Fibroblast of skin of scalp (primary cell): ENCODE data around the gene SIK2.
"Not testable (repeated sequence)": the region's sequence is repeated elsewhere in the genome, so short reads cannot be mapped to it uniquely, and the experiment has no call there.

Experiments
- DNase-seq: peaks from one replicate; pipeline ENCODE4 v3.0.0-alpha.2; 2013

SIK2 gene

DNA sequence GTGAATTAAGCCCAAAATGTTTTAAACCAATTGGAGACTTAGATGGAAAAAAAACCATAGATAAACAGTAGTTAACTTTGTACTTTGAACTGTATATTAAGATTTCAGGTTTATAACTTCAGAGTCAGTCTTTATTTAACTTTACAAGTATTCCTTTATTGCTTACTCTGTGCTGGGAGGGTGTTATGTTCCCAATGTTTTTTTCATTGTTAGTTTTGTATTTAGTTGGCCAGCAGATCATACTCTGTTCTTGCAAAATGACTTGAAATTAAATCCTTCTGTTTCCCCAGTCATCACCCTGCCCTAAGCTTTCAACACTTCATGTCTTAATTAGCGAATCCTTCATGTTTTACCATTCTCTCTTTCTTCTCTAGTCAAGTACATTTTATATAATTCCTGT, 25.3 kb downstream of the SIK2 start:
- peak; percentile 27 for DNase-seq

DNA sequence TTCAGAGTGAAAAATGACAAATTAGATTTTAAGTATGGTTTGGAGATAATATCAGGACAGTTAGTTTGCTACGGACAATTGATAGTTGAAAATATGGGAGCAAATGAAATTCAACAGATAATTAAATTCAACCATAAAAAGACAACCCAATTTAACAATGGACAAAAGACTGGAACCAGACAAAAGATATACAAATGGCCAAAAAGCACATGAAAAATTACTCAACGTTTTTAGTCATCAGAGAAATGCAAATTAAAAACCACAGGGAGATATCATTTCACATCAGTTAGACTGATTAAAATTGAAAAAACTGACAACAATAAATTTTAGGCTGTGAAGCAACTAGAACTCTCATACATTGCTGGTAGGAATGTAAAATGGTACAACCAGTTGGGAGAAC, 27.2 kb downstream of the SIK2 start:
- DNase-seq, result no peak

DNA sequence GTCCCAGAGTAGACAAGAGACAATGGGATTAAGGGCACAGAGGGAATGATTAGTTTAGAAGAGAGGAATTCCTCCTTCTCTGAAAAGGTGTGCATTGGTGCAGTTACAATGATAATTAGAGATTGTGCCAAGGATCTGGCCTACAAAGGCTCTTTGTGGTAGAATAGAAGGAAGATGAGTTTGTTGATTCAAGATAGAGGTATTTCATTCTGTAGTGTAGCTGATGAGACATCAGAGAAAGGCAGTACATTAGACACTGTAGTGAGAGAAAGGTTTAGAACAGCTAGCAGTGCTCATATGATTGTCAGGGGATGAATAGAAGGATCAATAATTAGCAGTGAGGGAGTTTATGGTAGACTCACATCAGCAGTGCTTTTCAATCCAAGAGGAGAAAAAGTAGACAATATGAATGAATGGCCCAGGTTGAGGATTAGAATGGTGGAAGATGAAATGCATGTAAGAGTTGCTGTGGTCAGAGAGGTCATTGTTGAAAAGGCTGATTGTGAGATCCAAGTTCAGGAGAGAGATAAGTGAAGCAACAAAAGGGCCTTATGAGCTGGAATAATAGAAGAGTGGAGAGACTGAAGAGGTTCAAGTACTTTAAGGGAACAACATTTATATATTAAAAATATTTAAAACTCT, 28.9 kb downstream of the SIK2 start:
- no peak for DNase-seq

DNA sequence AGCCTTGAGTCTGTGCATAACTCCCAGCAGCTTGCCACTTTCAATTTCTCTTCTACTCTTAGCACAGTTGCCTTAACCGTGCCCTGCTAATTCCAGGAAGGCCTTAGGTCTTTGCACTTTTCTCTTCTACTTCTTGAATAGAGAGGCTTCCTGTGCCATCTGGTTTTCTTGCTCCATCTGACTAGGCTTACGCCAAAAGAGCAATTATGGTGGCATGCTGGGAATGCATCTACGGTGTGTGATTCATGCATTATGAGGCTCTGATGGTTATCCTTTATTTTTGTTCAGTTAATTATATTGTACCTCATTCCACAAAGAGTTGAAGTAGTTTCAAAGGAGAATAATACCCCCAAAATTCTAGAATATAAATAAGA, 29.4 kb downstream of the SIK2 start:
- DNase-seq, result peak; percentile 78

DNA sequence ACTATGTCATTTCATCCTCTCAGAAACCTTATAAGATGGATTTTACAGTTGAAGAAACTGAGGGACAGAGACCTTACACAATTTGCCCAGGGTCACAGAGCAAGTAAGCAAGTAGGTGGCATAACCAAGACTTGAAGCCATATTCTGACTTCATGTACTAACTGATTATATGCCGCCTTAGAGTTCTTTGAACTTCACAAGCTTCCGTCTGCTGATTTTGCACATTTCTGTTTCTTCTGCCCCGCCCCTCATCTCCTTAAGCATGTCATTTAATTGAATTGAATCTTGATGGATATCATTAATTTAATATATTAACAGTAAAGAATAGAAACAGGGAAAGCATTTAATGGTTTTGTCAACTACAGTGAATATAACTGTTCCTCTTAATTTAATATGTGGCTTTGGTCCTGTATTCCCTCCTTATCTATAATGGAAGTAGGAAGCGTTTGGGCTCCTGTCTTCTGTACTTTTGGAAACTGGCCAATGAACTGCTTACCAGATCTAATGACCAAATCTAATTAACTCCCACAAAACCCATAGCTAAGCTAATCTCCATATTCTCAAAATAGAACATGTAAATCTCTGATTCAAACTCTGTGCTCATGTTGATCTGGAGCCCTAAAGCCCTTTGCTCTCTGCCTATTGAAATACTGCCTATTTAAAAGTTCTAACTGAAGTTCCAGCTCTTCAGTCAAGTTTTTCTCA, 30.4 kb downstream of the SIK2 start:
- no peak for DNase-seq

DNA sequence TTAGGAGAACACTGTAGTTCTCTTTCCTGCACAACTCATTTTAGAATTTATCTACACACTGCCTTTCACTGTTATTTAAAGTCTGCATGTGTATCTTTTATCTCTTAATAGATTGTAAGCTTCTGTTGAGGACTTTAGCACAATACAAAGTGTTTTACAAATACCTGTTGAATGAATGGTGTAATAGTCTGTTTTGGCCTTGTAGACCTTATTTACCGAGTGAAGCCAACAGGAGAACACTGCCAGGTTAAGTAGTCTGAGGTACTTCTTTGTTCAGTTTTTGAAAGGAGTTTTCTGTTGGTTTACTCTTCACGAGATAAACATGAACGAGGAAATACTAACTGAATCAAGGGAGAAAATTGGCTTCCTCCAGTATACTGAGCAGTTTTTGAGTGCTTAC, 31.0 kb downstream of the SIK2 start:
- DNase-seq, result no peak

DNA sequence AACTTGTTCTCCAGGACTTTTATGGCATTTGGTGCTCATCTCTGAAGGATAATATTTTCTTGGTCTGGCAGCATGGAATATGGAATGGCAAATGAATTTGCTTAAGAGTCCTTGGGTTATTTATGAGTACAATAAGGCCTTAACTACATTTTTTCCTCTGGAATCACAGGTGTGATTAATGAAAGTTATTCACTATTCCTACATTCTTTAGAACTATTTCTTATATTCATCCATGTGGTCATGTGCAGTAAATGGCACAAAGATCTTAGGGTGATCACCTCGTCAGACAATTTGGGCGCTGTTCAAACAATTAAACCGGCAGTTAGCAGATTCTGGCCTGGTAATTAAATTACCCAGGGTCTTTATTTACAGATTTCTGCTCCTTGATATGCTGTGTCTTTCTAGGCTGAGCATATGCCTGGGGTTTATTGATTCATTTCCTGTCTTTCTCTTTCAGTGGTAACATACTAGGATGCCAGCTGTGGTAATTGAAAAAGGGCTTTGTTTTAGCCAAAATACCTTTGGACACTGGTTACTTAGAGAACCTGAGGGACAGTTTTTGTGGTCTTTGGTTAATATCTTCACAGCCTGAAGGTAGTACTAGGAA, 31.6 kb downstream of the SIK2 start:
- DNase-seq, result no peak

DNA sequence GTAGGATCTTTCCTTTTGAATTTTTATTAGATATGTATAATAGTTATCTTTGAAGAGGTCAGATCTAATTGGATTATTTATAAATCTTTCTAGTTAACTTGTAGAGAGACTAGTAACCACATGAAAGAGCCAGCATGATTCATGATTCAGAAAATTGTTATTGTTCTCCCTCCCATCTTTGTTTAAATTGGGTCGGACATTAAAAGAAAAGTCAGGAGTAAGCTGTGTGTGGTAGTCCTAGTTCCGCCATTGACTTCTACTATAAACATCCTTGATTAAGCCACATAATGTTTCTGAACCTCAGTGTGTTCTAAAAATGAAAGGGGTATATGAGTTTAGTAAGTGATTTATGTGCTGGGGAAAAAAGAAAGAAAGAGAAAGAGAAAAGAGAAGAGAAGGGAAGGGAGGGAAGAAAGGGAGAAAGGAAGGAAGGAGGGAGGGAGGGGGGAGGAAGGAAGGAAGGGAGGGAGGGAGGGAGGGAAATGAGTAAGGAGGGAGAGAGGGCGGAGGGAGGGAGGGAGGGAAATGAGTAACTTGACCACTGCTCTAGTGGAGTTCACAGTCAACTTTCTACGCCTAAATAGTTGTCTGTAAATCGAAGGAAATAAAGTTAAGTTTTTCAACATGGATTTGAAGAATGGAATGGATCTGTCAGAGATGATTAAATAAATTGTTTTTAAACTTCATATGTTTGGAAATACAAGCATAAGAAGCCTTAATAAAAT, 32.9 kb downstream of the SIK2 start:
- DNase-seq, result peak; percentile 26

DNA sequence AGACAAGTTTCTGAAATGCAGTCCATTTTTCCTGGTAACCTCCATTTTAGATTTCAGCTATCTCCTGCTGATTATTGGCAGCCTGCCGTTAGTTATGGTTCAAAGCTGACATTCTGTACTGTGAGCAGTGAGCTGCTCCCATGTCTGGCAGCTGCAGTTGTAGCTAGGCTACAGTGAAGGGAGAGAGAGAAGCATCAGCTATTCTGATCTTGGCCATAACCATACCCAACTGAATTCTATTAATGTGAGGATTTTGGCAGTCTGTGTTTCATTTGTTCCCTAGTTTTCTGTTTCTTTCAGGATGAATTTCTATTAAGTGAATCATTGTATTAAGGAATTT, 33.4 kb downstream of the SIK2 start:
- DNase-seq, result peak; percentile 74

DNA sequence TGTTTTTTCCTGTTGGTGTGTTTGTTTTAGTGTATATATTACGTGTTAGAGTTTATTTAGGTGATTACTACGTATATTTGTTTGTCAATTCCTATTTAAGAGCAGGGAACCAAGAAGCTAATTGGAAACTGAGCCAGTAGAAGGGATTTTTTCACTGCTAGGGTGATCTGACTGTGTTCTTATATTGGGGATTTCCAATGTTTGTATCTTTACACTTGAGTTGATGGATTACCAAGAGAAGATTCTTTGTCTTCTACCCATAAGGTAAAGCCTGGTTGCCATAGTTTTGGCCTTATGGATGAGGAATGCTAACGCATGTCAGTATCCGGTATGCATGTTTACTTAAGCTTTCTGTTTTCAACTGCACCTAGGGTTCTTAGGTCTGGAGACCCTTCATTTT, 35.6 kb downstream of the SIK2 start:
- no peak for DNase-seq

DNA sequence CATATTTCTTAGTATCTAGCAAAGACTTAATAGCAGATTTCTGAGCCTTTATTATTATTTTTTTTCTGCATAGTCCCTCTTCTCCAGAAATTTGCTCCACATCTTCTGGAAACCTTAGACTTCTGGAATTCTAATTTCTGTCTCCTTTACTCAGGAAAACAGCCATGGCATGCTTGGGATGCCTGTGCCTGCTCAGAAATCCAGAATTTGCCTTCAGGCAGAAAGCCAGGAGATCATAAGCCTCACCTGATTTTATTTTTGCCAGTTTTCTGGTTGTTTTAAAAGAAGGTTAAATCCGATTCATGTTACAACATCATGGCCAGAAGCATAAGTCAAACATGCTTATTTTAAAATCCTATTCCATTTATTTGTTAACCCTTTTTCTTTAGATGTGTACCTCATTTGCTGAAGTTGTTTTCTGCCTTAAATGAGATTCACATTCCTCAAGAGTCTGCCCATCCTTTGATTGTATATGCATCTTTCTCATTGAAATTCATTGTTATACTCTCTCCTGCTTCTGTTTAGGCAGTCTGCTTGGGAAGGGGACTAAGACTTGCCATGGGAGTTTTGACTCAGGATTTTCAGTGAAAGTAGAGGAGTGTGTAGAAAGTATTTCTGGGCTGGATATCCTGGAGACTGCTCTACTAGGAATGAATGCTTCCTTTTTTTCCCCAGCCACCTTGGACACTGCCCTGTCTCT, 37.1 kb downstream of the SIK2 start:
- DNase-seq, result no peak

DNA sequence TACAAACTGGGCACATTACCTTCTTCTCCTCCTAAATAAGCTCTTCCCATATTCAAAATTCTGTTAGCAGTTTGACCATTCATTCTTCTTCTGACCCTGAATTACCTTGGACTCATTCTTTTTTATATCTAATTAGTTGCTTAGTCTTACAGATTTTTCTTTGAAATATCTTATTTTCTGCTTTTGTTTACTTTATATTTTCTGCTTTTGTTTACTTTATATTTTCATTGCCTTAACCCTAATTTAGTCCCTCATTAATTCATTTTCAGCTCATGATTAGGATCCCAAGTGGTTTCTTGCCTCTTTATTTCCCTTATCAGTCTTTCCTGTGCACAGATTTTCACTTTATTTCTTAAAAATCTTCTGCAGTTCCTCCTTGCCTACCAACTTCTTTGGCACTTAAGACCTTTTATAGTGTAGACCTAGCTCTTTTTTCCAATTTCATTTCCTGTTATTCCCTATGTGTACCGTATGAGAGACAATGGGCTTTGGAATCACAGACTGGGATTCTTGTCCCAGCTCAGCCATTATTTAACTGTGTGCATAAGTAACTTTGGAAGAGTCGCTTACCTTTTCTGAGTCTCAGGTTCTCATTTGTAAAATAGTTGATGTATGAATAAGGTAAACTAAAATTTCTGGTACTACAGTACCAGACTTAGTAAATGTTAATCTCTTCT, 39.2 kb downstream of the SIK2 start:
- DNase-seq, result no peak

DNA sequence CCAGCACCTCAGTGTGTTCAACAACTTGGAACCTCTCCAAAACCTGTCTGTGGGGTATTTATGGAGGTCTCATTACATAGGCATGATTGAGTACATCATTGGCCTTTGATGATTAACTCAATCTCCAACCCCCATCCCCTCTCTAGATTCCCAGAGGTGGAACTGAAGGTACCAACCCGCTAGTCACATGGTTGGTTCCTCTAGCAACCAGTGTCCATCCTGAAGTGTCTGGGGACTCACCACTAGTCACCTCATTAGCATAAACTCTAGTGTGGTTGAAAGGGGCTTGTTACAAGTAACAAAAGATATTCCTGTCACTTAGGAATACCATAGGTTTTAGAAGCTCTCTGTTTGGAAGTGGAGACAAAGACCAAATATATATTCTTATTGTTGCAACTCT, 40.3 kb downstream of the SIK2 start:
- DNase-seq, result no peak

DNA sequence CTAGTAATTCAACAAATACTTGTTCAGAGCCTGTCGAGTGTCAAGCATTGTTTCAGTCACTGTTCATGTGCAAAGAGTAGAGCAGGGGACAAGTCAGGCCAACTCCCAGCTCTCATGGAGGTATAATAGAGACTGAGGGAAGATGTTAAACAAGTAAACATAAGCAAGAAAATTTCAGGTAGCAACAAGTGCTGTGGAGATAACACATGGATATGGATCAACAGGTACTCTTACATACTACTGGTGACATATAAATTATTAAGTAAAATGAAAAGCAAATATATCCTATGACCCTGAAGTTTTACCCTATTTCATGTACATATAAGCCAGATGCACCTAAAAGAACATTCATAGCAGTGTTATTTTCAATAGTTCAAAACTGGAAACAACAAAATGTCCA, 42.7 kb downstream of the SIK2 start:
- no peak for DNase-seq

DNA sequence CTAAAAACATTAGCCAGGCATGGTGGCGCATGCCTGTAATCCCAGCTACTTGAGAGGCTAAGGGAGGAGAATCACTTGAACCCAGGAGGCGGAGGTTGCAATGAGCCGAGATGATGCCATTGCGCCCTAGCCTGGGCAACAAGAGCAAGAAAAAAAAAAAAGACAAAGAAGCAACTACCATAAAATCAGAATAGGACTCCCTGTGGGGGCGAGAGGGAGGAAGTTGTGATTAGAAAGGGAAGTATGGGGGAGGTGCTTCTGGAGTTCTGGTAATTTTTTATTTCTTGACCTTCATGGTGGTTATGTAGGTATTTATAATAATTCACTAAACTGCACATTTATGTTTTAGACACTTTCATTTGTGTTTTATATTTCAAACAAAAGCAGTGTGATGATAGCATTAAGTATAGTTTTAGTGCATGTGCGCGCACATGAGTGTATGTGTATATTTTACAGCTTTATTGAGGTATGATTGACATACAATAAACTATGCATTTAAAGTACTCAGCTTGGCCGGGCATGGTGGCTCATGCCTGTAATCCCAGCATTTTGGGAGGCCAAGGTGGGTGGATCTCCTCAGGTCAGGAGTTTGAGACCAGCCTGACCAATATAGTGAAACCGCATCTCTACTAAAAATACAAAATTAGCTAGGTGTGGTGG, 43.5 kb downstream of the SIK2 start:
- no peak for DNase-seq

DNA sequence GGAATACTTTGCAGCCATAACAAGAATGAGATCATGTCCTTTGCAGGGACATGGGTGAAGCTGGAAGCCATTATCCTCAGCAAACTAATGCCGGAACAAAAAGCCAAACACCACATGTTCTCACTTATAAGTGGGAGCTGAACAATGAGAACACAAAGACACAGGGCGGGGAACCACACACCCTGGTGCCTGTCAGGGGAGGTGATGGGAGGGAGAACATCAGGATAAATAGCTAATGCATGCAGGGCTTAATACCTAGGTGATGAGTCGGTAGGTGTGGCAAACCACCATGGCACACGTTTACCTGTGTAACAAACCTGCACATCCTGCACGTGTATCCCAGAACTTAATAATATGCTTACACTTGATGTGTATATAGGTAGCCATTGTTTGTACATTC, 49.1 kb downstream of the SIK2 start:
- not testable (repeated sequence) for DNase-seq

DNA sequence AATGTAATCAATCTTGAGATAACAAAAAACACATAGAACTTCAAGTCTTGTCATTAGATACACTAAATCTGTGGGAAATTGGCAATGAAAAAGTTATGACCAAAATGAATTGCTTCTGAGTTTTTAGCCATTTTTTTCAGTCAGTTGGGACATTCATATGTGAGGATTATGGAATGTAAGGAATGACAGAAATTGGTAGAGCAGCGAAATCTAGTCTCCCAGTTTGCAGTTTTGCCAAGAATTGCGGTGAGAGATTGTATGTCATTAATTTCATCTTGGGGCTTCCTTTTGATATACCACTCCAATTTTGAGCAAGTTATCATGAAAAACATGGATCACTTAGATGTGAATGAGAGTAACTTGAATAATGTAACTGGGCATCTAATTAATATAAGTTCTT, 49.9 kb downstream of the SIK2 start:
- DNase-seq, result peak; percentile 73

DNA sequence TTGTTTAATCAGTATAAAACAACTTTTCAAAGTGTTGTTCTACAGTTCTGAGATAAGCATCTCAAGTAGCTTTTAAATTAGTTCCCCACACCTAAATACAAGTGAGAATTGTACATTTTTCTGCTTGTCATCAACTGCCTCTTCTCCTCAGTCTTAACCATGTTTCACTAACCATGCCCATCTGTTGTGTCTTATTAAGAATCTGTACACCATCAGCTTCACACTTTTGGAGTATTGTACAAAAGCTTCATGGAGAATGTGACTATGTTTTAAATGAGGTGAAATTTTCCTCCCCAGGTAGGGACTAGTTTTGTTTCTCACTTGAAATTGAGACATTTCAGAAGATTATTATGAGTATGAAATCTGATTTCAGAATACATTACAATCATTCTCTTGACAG, 52.4 kb downstream of the SIK2 start:
- DNase-seq, result no peak

DNA sequence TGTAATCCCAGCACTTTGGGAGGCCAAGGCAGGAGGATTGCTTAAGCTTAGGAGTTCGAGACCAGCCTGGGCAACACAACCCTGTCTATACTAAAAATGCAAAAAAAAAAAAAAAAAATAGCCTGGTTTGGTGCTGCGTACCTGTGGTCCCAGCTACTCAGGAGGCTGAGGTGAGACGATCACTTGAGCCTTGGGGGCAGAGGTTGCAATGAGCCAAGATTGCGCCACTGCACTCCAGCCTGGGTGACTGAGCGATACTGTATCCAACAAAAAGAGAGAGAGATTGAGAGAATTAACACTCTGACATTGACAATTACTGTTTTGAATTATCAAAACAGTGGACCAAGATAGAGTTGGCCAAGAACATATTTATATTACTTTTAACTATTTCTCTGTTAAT, 53.7 kb downstream of the SIK2 start:
- DNase-seq, result no peak

DNA sequence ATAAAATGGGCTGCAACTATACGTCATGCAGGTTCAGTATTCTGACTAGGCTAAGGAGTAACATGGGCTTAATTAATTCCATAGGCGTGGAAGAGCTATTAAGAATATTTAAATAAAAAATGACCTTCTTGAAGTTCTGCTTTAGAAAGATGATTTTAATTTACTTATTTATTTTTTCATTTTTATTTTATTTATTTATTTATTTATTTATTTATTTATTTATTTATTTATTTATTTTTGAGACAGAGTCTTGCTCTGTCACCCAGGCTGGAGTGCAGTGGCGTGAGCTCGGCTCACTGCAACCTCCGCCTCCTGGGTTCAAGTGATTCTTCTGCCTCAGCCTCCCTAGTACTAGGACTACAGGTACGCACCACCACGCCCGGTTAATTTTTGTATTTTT, 55.7 kb downstream of the SIK2 start:
- DNase-seq, result not testable (repeated sequence)

DNA sequence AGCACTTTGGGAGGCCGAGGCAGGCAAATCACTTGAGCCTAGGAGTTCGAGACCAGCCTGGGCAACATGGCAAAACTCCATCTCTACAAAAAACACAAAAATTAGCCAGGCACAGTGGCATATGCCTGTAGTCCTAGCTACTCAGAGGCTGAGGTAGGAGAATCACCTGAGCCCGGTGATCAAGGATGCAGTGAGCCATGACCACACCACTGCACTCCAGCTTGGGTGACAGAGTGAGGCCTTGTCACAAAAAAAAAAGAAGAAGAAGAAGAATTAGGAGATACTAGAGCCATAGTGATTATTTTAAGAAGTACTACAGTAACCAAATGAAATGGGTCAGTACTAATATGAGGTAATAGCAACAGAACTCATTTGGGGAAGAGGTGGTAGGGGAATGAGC, 56.2 kb downstream of the SIK2 start:
- not testable (repeated sequence) for DNase-seq
